HCT116 (cell line): ENCODE data around the gene PARVA.

Source experiments
- CTCF ChIP-seq, 3 experiments: fragments of 200-600 bp in 1 of 3; sonication (generic) in 1 of 3; IDR thresholded peaks in 2 of 3; conservative IDR thresholded peaks in 1 of 3; 2 replicates each; pipeline ENCODE4 v1.5.1; 2012 to 2017; ENCODE audit warnings: low read depth in 2 of 3, low read length in 2 of 3, antibody characterized with exemption in 1 of 3, borderline replicate concordance in 1 of 3, control low read depth in 1 of 3, mild to moderate bottlenecking in 1 of 3, mixed read lengths in 1 of 3, mixed run types in 1 of 3, moderate library complexity in 1 of 3; ENCODE audit not compliant: insufficient read depth in 1 of 3
- EZH2 ChIP-seq: fragments of 200-600 bp; sonication (generic); IDR thresholded peaks from 2 replicates; pipeline ENCODE4 v1.6.1; 2017; ENCODE audit warnings: antibody characterized with exemption, mixed run types
- MAX ChIP-seq: IDR thresholded peaks from 2 replicates; pipeline ENCODE4 v1.6.1; 2012
- POLR2A ChIP-seq: IDR thresholded peaks from 2 replicates; pipeline ENCODE4 v1.7.0; 2011; ENCODE audit warnings: borderline replicate concordance; ENCODE audit not compliant: insufficient read depth, insufficient read length; ENCODE audit errors: extremely low read depth
- POLR2AphosphoS5 ChIP-seq: IDR thresholded peaks from 2 replicates; pipeline ENCODE4 v1.6.1; 2011; ENCODE audit warnings: mild to moderate bottlenecking, low read depth, low read length, moderate library complexity
- SP1 ChIP-seq: IDR thresholded peaks from 2 replicates; pipeline ENCODE4 v1.6.1; 2012; ENCODE audit warnings: low read depth
- SRF ChIP-seq: IDR thresholded peaks from 2 replicates; pipeline ENCODE4 v1.6.1; 2012; ENCODE audit warnings: low read depth
- ZBTB33 ChIP-seq: IDR thresholded peaks from 2 replicates; pipeline ENCODE4 v1.6.1; 2011; ENCODE audit warnings: mild to moderate bottlenecking, low read length, moderate library complexity; ENCODE audit not compliant: insufficient replicate concordance; ENCODE audit errors: extremely low read depth
- ZFX ChIP-seq: fragments of 450-650 bp; IDR thresholded peaks from 2 replicates; pipeline ENCODE4 v1.6.1; 2017
- ZNF274 ChIP-seq: fragments of 200-500 bp; sonication (Bioruptor generic); IDR thresholded peaks from 2 replicates; pipeline ENCODE4 v1.6.1; 2014; ENCODE audit warnings: mild to moderate bottlenecking, low read depth, low read length, inconsistent platforms

- TF ChIP-seq CTCF (IDR thresholded peaks at IDR 0.05 in 2 of 3, conservative IDR thresholded peaks at IDR 0.05 in 1 of 3; ENCODE audit: borderline replicate concordance in 1 of 3, insufficient read depth in 1 of 3, low read depth in 2 of 3, low read length in 2 of 3) (no peak), POLR2AphosphoS5 (no peak), ZNF274 (no peak), ZFX (no peak), POLR2A (no peak), EZH2 (no peak), MAX (no peak), ZBTB33 (no peak), SP1 (no peak), SRF (no peak)
Observed at GRCh38 chr11:12359761-12360160, 17.6 kb upstream of the PARVA start.
